ENCODE data around the gene ATP2C2.

GRCh38 chr16:84387021-84387420, 18.7 kb downstream of the ATP2C2 start:
- TF ChIP-seq CTCF (IDR thresholded peaks at IDR 0.05) (no peak), EZH2phosphoT487 (IDR thresholded peaks at IDR 0.05) (no peak), EZH2 (IDR thresholded peaks at IDR 0.05) (no peak)

Measured in neural progenitor cell (in vitro differentiated cells).